Measurements from ENCODE around the gene DDRGK1. TPM values are rescaled to one million over a fixed set of nuclear protein-coding genes. Genes with fewer than 3 reads are reported as not detected.

The DDRGK1 gene
- total and polyA plus RNA-seq, 2 of the 4 experiments (the other 2 are of a cell fraction): 12.2 to 29.6 TPM

GRCh38 chr20:3195590-3196237 is 8.8 kb downstream of the DDRGK1 start:
- 90% methylated on average over 4 of the region's 7 CpGs; no CpG with 5 or more reads in 1 of the 2 experiments for WGBS, 2 experiments (ENCODE audit: extremely low coverage in 2 of 2, insufficient read length in 1 of 2)
- H4K8ac ChIP-seq (ENCODE audit: low read depth in 2 of 2, low read length in 2 of 2): no peak overlapping the region
- DNase-seq (no peak), ATAC-seq (ENCODE audit: low read depth) (no peak)
- H3K4me3 ChIP-seq (ENCODE audit: insufficient read depth, low read depth, low read length): no peak overlapping the region
- no peaks in the 10 kb centered on the region for H3K4me1 ChIP-seq (ENCODE audit: control insufficient read depth, insufficient read depth, low read length)
- H3K27ac ChIP-seq (ENCODE audit: insufficient read depth, low read length): no peak overlapping the region
- H3K14ac ChIP-seq (replicated peaks; ENCODE audit: low read depth, low read length): no peak overlapping the region
- H3K9me3 ChIP-seq (ENCODE audit: control insufficient read depth, insufficient read depth, low read length): no peaks in the 10 kb centered on the region
- dilution Hi-C loops (cut with HindIII; ENCODE audit: low sequenced_read_pairs, unreplicated experiment) (no loop called here), intact Hi-C loops (cut with micrococcal nuclease) (no loop called here), in situ Hi-C loops (cut with MboI; ENCODE audit: low sequenced_read_pairs) (no loop called here)
- no peak overlapping the region for H2BK20ac ChIP-seq (ENCODE audit: low read depth, low read length)
- peaks cover 67% of the 10 kb centered on the region for H3K36me3 ChIP-seq (ENCODE audit: control insufficient read depth, insufficient read depth, low read length)
- no peak overlapping the region for H2BK120ac ChIP-seq (ENCODE audit: low read depth, low read length)
- no peaks in the 10 kb centered on the region for H4K20me1 ChIP-seq (ENCODE audit: insufficient read depth, low read length)
- no peak overlapping the region for H3K4me2 ChIP-seq (ENCODE audit: low read depth, low read length)
- ChIA-PET CTCF (no interaction called here), POLR2A (ENCODE audit: unreplicated experiment) (no interaction called here)
- H3K9ac ChIP-seq (ENCODE audit: low read depth, low read length): no peak overlapping the region
- no peak overlapping the region for H4K91ac ChIP-seq (ENCODE audit: insufficient read depth, low read depth, low read length)
- no peak overlapping the region for H2AK5ac ChIP-seq (ENCODE audit: low read depth, low read length)
- no peak overlapping the region for H2BK15ac ChIP-seq (ENCODE audit: low read depth, low read length)
- no peaks in the 10 kb centered on the region for H3K79me1 ChIP-seq (ENCODE audit: low read depth in 1 of 2, low read length in 2 of 2)
- no peak overlapping the region for H2BK5ac ChIP-seq (ENCODE audit: low read depth, low read length, poor library complexity, severe bottlenecking)
- no TSS peak for BruUV-seq (replicated peaks)
- no peaks in the 10 kb centered on the region for H3K9me1 ChIP-seq (ENCODE audit: insufficient read depth, low read length)
- TF ChIP-seq CHD1 (IDR thresholded peaks at IDR 0.05; ENCODE audit: low read depth, low read length) (no peak), SMC3 (IDR thresholded peaks at IDR 0.05; ENCODE audit: low read depth, low read length) (no peak), MXI1 (IDR thresholded peaks at IDR 0.05; ENCODE audit: borderline replicate concordance, low read depth, low read length) (no peak), USF2 (IDR thresholded peaks at IDR 0.05; ENCODE audit: low read depth, low read length) (no peak), MAZ (IDR thresholded peaks at IDR 0.05; ENCODE audit: borderline replicate concordance, low read depth, low read length) (no peak)
- no peak overlapping the region for H2AK9ac ChIP-seq (replicated peaks; ENCODE audit: low read depth, low read length, poor library complexity)
- no peak overlapping the region for H3K56ac ChIP-seq (ENCODE audit: extremely low read depth, insufficient read depth, low read length)
- no peak overlapping the region for H3K4ac ChIP-seq (ENCODE audit: low read depth, low read length)
- H4K5ac ChIP-seq (ENCODE audit: low read depth, low read length): no peak overlapping the region
- H3K18ac ChIP-seq (ENCODE audit: low read depth, low read length): no peak overlapping the region
- no peak overlapping the region for H3K23ac ChIP-seq (ENCODE audit: low read depth, low read length)
- H2AFZ ChIP-seq (replicated peaks; ENCODE audit: low read length, poor library complexity): no peak overlapping the region
- H3K27me3 ChIP-seq (ENCODE audit: control insufficient read depth, insufficient read depth, low read length): no peaks in the 10 kb centered on the region

Data from IMR-90 (cell line).